Adipose tissue (tissue), 3 donors: ENCODE data around the gene VPS54. TPM values are rescaled to one million over a fixed set of nuclear protein-coding genes. Genes with fewer than 3 reads are reported as not detected.
"Not testable (repeated sequence)": the region's sequence is repeated elsewhere in the genome, so short reads cannot be mapped to it uniquely, and the experiment has no call there.

ENCODE experiments used
- H3K27ac ChIP-seq: one replicate; pipeline ENCODE4 v1.5.1; 2013; ENCODE audit warnings: low read depth, low read length
- WGBS, 3 donors: extraction: QIAGEN DNeasy Blood & Tissue Kit; methylation state at CpG; one replicate each; pipeline ENCODE4 v1.1.7; 2013; 5-methylcytosine and 5-hydroxymethylcytosine counted together
- polyA plus RNA-seq, 3 donors: library from polyadenylated mRNA; stranded (reverse); fragments of 200-250 nt; gene quantifications; one replicate each; pipeline ENCODE4 v1.2.3, GENCODE V29; 2013
- donor health status: healthy with polysubstance abuse.
- donor health status: Bipolar disorder and iron deficiency.
- donor health status: healthy.

VPS54 gene
- polyA plus RNA-seq, 3 donors, result 10.6 to 17.0 (median 12.3) TPM

GRCh38 chr2:63862806-63863205 lies 156.4 kb downstream of the VPS54 start:
- H3K27ac ChIP-seq, result no peak overlapping the region
- WGBS, 3 donors, result 81 to 91% (median 83%) methylated on average over 1 of the region's 1 CpG

- no peak overlapping the region for H3K27ac ChIP-seq
- 16 to 19% (median 18%) methylated on average over 6 of the region's 6 CpGs for WGBS, 3 donors
Measured at GRCh38 chr2:63861220-63861822, 157.9 kb downstream of the VPS54 start.

GRCh38 chr2:63858291-63858690 lies 160.9 kb downstream of the VPS54 start:
- no peak overlapping the region for H3K27ac ChIP-seq
- WGBS, 3 donors, result 92 to 98% (median 96%) methylated on average over 2 of the region's 2 CpGs

- WGBS, 3 donors, result 50 to 86% (median 57%) methylated on average over 5 of the region's 5 CpGs
- no peak overlapping the region for H3K27ac ChIP-seq
Measured at GRCh38 chr2:63856303-63856603, 163.0 kb downstream of the VPS54 start.

DNA sequence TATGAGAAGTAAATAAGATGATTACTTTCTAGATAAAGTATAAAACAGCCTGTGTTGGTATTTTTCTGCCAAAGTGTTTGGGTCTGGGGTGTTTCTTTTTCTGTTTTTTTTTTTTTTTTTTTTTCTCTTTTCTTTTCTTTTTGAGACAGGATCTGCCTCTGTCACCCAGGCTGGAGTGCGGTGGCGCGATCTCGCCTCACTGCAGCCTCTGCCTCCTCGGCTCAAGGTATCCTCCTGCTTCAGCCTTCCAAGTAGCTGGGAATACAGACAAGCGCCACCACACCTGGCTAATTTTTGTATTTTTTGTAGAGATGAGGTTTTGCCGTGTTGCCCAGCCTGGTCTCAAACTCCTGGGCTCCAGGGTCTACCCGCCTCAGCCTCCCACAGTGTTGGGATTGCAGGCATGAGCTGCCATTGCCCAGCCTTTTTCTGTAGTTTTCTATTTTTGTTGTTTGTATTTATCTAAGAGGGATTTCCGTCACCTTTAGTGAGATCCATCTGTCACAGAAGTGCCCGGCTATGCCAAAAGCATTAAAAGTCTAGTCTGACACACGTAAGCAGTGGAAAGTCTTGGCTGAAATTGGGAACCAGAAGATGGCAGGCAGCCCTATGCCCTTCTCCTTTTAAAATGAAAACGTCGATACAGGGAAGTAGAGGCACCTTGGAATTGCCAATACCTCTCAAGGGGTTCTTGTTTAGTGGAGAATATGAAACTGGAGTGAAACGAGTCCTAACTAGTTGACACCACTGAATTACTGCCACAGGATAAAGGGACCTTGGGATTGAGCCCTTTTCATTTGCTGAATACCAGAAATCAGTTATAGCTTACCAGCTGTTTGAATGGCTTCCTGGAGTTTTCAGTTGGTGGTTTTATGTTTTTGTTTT lies 163.6 kb downstream of the VPS54 start:
- 85 to 91% (median 87%) methylated on average over 14 of the region's 14 CpGs for WGBS, 3 donors
- no peak overlapping the region for H3K27ac ChIP-seq

DNA sequence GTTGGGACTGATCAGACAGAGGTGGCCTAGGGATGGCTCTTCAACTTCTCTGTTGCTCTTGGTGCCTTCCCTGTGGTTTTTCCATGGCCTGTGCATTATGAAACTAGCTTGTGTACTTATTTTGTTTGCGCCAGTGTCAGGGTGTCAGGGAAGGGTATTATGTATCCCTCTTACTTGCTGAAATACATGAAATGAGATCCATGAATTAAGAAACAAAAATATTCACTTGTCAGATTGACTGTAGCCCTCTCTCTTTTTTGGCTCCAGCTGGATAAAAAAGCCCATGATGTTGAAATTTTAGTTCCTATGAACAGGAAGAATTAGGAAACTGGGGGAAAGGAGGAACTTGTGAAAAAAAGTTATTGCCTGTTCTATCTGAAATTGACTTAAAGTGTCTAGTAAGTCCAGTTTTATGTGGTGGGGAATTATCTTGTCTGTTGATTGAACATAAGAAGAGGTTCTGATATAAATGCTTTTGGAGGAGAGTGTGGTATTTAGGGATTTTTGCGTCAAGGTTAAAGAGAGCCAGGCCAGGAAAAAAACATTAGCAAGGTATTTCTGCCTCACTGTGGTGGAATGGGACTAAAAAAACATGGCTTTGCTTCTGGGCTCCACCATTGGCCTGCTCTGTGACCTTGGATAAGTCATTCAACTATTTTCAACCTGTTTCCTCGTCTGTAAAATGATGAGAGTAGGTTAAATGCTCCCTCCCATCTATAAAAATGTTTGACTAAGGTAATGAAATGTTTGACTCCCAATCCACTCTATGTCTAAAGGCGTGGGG lies 165.5 kb downstream of the VPS54 start:
- H3K27ac ChIP-seq, result no peak overlapping the region
- WGBS, 3 donors, result 70 to 77% (median 71%) methylated on average over 4 of the region's 4 CpGs

DNA sequence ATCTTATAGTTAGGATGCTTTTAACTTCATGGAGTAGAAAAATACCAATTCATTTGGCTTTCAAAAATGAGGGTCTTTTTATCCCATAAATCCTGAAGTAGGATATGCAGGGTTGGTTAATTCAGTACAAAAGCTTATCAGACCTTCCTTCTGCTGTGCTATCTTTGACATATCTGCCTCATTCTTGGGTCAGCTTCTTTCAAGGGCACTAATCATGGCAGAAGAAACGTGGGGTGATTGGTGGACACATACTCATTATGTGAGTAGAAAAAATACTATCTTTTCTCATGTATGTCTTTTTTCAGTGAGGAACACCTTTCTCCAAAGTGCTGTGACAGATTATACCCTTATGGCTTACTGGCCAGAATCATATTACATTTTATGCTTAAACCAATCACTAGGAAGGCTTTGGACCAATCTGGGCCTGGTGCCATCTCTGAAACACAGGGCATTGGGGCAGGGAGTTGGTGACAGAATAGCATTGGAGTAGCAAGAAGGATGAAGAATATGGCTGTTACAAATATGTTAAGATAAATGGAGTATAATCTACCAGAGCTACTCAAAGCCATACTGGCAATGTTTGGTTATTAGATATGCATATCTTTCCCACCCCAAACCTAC lies 167.4 kb downstream of the VPS54 start:
- H3K27ac ChIP-seq, result no peak overlapping the region
- 45 to 85% (median 80%) methylated on average over 1 of the region's 1 CpG for WGBS, 3 donors

GRCh38 chr2:63850649-63851048 lies 168.6 kb downstream of the VPS54 start:
- H3K27ac ChIP-seq, result no peak overlapping the region

DNA sequence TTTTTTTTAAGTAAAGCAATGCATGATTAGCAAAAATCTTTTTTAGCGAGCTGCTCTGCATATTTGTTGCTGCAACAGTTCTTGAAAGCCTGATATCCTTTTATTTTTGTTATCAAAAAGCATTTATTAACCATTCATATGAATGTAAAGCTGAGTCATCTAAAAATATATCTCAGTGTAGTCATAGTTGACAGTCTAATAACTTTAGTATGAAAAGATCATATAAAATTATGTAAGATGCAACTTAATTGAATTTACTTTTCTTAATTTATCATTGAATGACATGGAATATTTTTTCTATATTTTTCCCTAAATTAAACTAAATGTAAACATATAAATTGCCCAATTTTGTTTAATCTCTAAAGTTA lies 169.0 kb downstream of the VPS54 start:
- WGBS, 3 donors, result 66 to 76% (median 71%) methylated on average over 1 of the region's 1 CpG
- H3K27ac ChIP-seq, result no peak overlapping the region

GRCh38 chr2:63849381-63850203 lies 169.6 kb downstream of the VPS54 start:
- no peak overlapping the region for H3K27ac ChIP-seq
- 54 to 59% (median 57%) methylated on average over 7 of the region's 7 CpGs for WGBS, 3 donors

- 68 to 98% (median 88%) methylated on average over 4 of the region's 4 CpGs for WGBS, 3 donors
- H3K27ac ChIP-seq, result not testable (repeated sequence)
Measured at GRCh38 chr2:63847571-63847970, 171.7 kb downstream of the VPS54 start.

DNA sequence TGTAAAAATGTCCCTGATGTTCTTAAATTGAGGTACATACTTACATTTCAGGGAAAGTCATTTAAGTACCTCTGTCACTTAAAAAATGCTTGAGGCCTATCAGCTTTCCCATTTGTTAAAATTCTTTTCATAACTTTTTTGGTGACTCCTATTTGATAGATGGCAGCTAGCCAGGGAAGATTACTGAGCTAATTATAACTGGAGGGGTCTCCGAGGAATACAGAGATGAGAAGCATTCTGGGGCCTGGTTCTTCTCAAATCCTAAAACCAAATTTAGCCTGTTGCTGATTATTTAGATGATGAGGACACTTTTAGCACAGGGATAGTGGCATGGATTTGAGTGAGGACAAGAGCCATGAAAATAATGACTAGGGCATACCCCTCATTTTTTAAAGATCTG lies 172.7 kb downstream of the VPS54 start:
- 43 to 47% (median 45%) methylated on average over 1 of the region's 1 CpG for WGBS, 3 donors
- no peak overlapping the region for H3K27ac ChIP-seq

DNA sequence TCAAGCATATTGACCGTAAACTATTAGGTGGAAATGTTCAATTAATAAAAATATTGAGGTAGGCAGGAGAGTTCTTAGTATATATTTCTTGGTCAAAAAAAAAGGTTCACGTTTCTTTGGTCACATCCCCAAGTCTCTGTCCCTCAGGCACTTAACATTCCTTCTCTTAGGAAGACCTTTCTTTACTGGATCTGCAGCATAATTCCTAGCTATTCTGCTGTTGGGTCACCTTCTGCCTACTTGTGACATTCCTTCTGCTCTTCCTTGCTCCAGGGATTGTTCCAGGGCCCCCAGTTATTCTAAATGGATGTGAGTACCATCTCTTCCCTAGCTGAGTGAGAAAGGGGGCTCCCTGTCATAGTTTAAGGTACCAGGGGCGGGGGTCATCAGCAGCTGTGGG lies 173.4 kb downstream of the VPS54 start:
- 89 to 93% (median 91%) methylated on average over 3 of the region's 3 CpGs for WGBS, 3 donors
- H3K27ac ChIP-seq, result no peak overlapping the region

DNA sequence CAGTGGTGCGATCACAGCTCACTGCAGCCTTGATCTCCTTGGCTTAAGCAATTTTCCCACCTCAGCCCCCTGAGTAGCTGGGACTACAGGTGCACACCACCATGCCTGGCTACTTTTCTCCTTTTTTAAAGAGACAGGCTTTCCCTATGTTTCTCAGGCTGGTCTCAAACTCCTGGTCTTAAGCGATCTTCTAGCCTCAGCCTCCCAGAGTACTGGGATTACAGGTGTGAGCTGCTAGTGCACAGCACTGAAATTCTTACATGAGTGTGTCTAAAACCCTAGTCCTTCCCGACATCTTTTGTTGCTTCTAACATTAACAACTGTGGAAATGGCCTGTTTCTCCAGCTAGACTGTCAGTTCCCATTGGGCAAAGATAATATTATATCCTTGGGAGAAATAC lies 174.6 kb downstream of the VPS54 start:
- no peak overlapping the region for H3K27ac ChIP-seq
- 77 to 86% (median 77%) methylated on average over 3 of the region's 3 CpGs for WGBS, 3 donors

DNA sequence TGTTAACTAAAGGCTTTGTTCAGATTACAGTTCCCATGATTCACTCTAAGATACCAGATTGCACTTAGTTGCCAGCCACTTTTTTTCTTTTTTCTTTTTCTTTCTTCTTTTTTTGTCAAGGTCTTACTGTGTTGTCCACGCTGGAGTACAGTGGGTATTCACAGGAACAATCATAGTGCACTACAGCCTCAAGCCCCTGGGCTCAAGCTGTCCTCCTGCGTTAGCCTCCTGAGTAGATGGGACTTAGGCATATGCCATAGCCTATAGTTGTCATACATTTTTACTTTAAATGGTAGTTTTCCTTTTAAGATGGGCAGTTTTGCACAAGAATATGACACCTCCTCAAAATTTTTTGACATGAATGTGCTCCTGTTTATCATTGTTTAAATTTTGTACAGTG lies 175.4 kb downstream of the VPS54 start:
- 73 to 80% (median 79%) methylated on average over 2 of the region's 2 CpGs for WGBS, 3 donors
- no peak overlapping the region for H3K27ac ChIP-seq

DNA sequence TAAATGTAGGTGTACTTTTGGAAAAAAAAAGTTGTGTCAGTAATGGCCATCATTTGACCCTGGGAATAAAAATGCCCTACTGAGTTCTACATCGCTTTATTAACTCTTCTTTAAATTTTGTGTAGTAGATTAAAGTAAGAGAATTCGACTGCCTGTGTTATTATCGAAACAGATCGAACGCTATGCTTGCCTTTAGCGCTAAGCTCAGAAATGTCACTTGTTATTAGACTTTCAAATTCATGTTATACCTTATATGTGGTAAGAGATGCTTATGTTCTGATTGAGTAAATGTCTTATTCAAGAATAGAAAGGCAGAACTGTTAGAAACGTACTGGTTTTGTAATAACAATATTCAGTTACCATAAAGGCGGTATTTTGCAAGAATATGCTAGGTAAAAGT lies 176.1 kb downstream of the VPS54 start:
- 34 to 67% (median 58%) methylated on average over 8 of the region's 8 CpGs for WGBS, 3 donors
- peak overlapping the region; percentile 56 for H3K27ac ChIP-seq

DNA sequence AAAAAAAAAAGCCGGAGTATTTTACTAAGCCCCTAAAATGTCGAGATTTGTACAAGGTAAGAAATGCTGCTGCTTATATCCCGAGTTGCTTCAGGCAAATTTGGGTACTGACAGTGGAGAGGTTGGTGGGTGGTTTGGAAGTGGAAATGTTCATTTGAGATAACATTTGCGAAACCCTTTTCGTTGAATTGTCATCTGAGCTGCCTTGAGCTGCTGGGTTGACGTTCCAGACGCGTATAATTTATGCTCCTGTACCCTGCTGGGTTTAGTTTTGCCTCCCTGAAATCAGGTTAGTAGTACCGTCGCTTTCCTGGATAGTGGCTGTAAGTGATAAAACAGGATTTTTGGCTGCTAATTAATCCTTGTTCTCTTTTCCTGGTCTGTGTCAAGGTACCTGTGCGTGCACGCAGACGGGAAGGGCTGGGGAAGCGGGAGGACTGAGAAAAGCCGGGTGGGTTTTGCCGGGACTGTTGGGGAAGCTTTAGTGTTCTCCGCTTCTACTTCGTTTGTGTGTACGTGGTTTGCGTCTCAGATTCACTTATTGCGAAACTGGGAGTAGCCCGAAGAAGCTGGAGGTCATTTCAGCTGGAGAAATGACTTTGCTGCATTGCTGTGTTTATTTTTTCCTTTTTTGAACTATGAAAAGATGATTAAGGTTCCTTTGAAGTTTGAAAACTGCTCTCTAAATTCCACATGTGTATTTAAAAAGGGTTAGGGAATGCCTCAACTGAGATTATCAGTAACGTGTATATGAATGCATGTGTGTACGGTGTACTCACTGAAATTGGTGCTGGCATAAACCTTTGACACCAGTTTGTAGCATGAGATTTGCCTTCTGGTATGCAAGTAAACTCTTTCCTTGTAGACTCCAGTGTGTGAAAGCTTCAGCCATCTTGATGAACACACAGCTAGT lies 176.8 kb downstream of the VPS54 start:
- WGBS, 3 donors, result 0 to 2% (median 2%) methylated on average over 24 of the region's 24 CpGs
- H3K27ac ChIP-seq, result peak overlapping the region; percentile 56
